ENCODE results near the gene PDGFA. TPM values are rescaled to one million over a fixed set of nuclear protein-coding genes. Genes with fewer than 3 reads are reported as not detected.

Gene PDGFA
- polyA plus RNA-seq, 10 donors = 24.6 to 45.9 (median 31.2) TPM

DNA sequence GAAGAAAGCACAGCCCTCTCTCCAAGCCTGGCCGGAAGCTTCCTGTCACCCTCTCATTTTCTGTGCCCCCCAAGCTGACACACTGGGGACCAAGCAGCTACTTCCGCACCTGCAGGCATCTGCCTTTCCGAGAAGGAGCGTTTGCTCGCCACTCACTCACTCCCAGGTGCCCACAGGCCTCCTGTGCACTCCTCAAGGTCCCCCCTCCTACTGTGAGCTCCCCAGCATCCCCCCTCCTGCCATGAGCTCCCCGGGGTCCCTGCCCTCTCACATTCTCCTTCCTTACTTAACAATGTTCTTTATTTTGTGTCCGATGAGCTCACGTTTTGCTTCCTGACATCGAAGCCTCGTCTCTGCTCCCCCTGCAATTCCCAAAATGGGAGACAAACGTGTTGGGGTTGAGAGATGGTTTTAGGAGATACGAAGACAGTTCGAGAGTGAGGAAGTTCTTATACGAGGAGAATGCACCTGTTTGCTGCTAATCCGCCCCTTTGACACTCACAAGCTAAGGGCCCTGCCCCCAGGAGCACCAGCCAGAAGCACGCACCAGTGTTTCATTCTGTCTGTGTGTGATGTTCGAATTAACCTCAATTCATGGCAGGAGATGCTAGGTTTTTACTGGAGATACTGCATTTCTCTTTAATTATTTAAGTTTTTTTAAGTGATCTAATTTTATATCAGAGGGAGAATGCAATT is 70.2 kb downstream of the PDGFA start:
- DNase-seq = no peak

GRCh38 chr7:447523-447922 is 72.1 kb downstream of the PDGFA start:
- no peak for DNase-seq

Other genes starting within 250 kb of the PDGFA start
- not detected for gene FOXL3, start 229.7 kb downstream of the PDGFA start, polyA plus RNA-seq (ENCODE audit: insufficient read length in 10 of 10)
- gene DNAAF5, start 206.9 kb upstream of the PDGFA start, polyA plus RNA-seq (ENCODE audit: insufficient read length in 10 of 10) = 10 to 100 TPM; 21.5 to 31.2 (median 24.9) TPM
- gene PRKAR1B, start 207.4 kb upstream of the PDGFA start, polyA plus RNA-seq (ENCODE audit: insufficient read length in 10 of 10) = 10 to 100 TPM; 18.4 to 39.6 (median 27.5) TPM